ENCODE results near the gene ANKIB1.

GRCh38 chr7:92356406-92356805 lies 110.6 kb downstream of the ANKIB1 start:
- TF ChIP-seq, protein P1, sequence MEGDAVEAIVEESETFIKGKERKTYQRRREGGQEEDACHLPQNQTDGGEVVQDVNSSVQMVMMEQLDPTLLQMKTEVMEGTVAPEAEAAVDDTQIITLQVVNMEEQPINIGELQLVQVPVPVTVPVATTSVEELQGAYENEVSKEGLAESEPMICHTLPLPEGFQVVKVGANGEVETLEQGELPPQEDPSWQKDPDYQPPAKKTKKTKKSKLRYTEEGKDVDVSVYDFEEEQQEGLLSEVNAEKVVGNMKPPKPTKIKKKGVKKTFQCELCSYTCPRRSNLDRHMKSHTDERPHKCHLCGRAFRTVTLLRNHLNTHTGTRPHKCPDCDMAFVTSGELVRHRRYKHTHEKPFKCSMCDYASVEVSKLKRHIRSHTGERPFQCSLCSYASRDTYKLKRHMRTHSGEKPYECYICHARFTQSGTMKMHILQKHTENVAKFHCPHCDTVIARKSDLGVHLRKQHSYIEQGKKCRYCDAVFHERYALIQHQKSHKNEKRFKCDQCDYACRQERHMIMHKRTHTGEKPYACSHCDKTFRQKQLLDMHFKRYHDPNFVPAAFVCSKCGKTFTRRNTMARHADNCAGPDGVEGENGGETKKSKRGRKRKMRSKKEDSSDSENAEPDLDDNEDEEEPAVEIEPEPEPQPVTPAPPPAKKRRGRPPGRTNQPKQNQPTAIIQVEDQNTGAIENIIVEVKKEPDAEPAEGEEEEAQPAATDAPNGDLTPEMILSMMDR (conservative IDR thresholded peaks at IDR 0.05; ENCODE audit: low read length), result no peak
- no peak for TF ChIP-seq EZH2phosphoT487 (IDR thresholded peaks at IDR 0.05; ENCODE audit: borderline replicate concordance)

Data from Loucy (cell line).